ENCODE data around the gene AGAP2. TPM values are rescaled to one million over a fixed set of nuclear protein-coding genes. Genes with fewer than 3 reads are reported as not detected.
A peak's percentile ranks its signal among the peaks of the same experiment; 100 is the strongest.

AGAP2 gene
- total RNA-seq, 1 donor from 2014 or later, result 33.4 TPM

DNA sequence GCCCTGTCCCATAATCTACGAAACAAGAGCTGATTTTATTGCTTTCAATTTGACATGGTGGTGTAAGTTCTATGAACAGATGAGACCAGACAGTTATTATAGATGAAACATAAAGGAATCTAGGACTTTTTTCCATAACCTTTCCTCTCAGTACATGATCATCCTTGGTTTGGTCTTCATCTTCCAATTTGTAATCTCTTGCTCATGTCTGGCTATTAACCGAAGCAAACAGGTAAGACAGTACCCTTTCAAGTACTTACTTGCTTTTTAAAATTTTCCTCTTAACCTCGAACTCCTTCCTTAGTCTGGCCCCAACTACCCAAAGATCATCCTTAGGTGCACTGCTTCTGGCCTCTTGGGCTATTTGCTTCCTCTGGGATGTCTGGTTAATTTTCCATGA, 7.5 kb upstream of the AGAP2 start:
- H3K9me3 Mint-ChIP-seq, result no peaks in the 10 kb centered on the region
- peak overlapping the region; percentile 92 for H3K27ac Mint-ChIP-seq
- H3K36me3 Mint-ChIP-seq (ENCODE audit: low read depth), result peaks cover 33% of the 10 kb centered on the region
- no peak for DNase-seq (ENCODE audit: low spot score)
- peak overlapping the region; percentile 94 for H3K4me3 Mint-ChIP-seq
- intact Hi-C loops (cut with micrococcal nuclease), result no loop called here
- peaks cover 63% of the 10 kb centered on the region for H3K4me1 Mint-ChIP-seq (ENCODE audit: low read depth)
- H3K27me3 Mint-ChIP-seq (ENCODE audit: insufficient read depth), result no peaks in the 10 kb centered on the region

- Mint-ChIP-seq H3K27me3 (ENCODE audit: insufficient read depth) (no peaks in the 10 kb centered on the region), H3K9me3 (no peaks in the 10 kb centered on the region), H3K36me3 (ENCODE audit: low read depth) (peaks cover 29% of the 10 kb centered on the region), H3K4me1 (ENCODE audit: low read depth) (peaks cover 63% of the 10 kb centered on the region), H3K27ac (peak overlapping the region; percentile 92), H3K4me3 (peak overlapping the region; percentile 94)
- no peak for DNase-seq (ENCODE audit: low spot score)
- intact Hi-C loops (cut with micrococcal nuclease), result loop anchor here (2.0 kb wide), 1 partner anchor 199 kb away; the partner anchor contains the start of gene DCTN2
Observed at GRCh38 chr12:57745485-57745881, 6.9 kb upstream of the AGAP2 start.

DNA sequence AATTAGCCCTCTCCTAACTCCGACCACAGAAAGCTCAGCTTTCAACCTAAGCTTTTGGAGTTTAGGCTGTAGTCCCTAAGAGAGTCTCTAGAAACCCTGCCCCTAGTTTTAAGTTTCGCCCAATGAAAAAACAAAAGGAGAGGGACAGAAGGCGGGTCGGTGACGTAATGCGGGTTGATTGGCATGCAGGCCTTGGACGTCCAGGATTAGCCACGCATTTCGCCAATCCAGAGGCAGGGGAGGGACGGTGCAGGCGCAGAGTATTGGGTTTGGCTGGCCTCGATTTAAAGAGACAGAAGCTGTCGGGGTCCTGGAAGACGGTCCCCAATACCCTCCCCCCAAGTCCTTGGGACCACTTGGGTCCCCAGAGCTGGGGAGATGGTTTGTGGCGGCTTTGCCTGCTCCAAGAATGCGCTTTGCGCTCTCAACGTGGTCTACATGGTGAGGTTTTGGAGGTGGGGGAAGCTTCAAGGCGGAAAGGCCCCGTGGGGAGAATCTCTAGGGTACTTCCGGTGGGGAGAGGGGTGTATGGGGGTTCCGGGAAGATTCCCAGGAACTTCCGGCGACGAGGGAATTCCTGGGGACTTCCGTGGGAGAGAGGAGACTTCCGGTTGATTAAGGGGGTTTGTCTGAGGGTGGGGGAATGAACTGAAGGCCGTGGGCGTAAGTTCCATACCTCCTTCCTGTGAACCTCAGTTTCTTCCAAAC, 6.4 kb upstream of the AGAP2 start, which contains the start of gene TSPAN31:
TSPAN31 (plus strand) TSS at position 263 of the 708 bp plus-strand sequence; CDS start at position 379, 116 bp downstream.
- peaks cover 63% of the 10 kb centered on the region for H3K4me1 Mint-ChIP-seq (ENCODE audit: low read depth)
- peak; percentile 90 for DNase-seq (ENCODE audit: low spot score)
- peaks cover 24% of the 10 kb centered on the region for H3K36me3 Mint-ChIP-seq (ENCODE audit: low read depth)

GRCh38 chr12:57744194-57744776, 5.7 kb upstream of the AGAP2 start:
- Mint-ChIP-seq H3K27me3 (ENCODE audit: insufficient read depth) (no peaks in the 10 kb centered on the region), H3K4me1 (ENCODE audit: low read depth) (peaks cover 67% of the 10 kb centered on the region), H3K9me3 (no peaks in the 10 kb centered on the region), H3K27ac (peak overlapping the region; percentile 92), H3K4me3 (peak overlapping the region; percentile 94), H3K36me3 (ENCODE audit: low read depth) (peaks cover 25% of the 10 kb centered on the region)
- peak; percentile 69 for DNase-seq (ENCODE audit: low spot score)
- intact Hi-C loops (cut with micrococcal nuclease), result loop anchor here (1.0 to 5.0 kb wide), 7 partner anchors 8 to 1853 kb away; partner anchors contain the start of genes ARHGAP9, ARHGEF25, CDK4 and DCTN2

More for the DNA sequence above, 6.4 kb upstream of the AGAP2 start, which contains the start of gene TSPAN31:
- H3K9me3 Mint-ChIP-seq, result no peaks in the 10 kb centered on the region
- intact Hi-C loops (cut with micrococcal nuclease), result loop anchor here (1.0 to 5.0 kb wide), 7 partner anchors 7 to 1852 kb away; partner anchors contain the start of genes ARHGAP9, ARHGEF25, CDK4 and DCTN2
- peak within 1 kb of the TSS; percentile 94 for H3K4me3 Mint-ChIP-seq
- peak within 1 kb of the TSS; percentile 92 for H3K27ac Mint-ChIP-seq
- H3K27me3 Mint-ChIP-seq (ENCODE audit: insufficient read depth), result no peaks in the 10 kb centered on the region

DNA sequence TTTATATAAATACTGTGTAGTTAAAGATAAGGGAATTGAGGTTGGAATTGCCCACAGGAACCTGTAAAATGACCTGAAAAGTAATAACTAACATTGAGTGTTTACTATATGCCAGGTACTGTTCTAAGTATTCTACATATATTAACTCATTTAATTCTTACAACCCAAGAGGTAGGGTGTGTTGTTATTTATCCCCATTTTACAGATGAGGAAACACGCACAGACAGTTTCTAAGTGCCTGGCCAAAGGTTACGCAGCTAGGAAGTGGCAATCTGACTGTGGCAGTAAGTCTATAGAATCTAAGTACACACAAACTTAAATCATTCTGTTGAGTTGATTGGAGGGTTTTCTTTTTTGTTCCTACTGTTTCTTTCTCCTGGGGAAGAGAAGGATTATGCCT, 5.2 kb upstream of the AGAP2 start:
- intact Hi-C loops (cut with micrococcal nuclease), result loop anchor here (1.0 to 5.0 kb wide), 7 partner anchors 9 to 1854 kb away; partner anchors contain the start of genes ARHGAP9, ARHGEF25, CDK4 and DCTN2
- DNase-seq (ENCODE audit: low spot score), result no peak
- Mint-ChIP-seq H3K27me3 (ENCODE audit: insufficient read depth) (no peaks in the 10 kb centered on the region), H3K36me3 (ENCODE audit: low read depth) (peaks cover 25% of the 10 kb centered on the region), H3K4me3 (peak overlapping the region; percentile 94), H3K27ac (peak overlapping the region; percentile 92), H3K4me1 (ENCODE audit: low read depth) (peaks cover 66% of the 10 kb centered on the region), H3K9me3 (no peaks in the 10 kb centered on the region)

- H3K9me3 Mint-ChIP-seq, result no peaks in the 10 kb centered on the region
- intact Hi-C loops (cut with micrococcal nuclease), result loop anchor here (1.0 to 5.0 kb wide), 6 partner anchors 48 to 1855 kb away; partner anchors contain the start of genes ARHGAP9, ARHGEF25, B4GALNT1 and OS9
- peaks cover 63% of the 10 kb centered on the region for H3K4me1 Mint-ChIP-seq (ENCODE audit: low read depth)
Observed at GRCh38 chr12:57741844-57742738, 3.5 kb upstream of the AGAP2 start.

DNA sequence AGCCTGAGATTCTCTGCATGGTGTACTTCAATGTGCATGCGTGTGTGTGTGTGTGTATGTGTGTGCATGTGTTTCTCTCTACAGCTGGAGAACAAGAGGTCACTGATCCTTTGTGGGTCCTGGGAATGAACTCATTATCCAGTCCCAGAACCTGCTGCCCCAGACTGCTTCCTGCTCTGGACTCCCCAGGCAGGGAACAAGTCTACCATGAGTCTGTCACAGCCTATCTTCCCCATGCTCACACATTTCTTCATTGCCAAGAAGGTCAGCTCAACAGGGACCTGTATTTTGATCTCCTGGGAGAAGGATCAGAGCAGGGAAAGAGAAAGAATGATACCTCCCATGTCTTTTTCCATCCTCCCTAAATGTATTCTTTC, 2.9 kb upstream of the AGAP2 start:
- Mint-ChIP-seq H3K27ac (peak overlapping the region; percentile 89), H3K9me3 (no peaks in the 10 kb centered on the region), H3K4me3 (peak overlapping the region; percentile 88), H3K27me3 (ENCODE audit: insufficient read depth) (no peaks in the 10 kb centered on the region), H3K4me1 (ENCODE audit: low read depth) (peaks cover 56% of the 10 kb centered on the region), H3K36me3 (ENCODE audit: low read depth) (peaks cover 13% of the 10 kb centered on the region)
- intact Hi-C loops (cut with micrococcal nuclease), result loop anchor here (5.0 kb wide), 3 partner anchors 129 to 1856 kb away; partner anchors contain the start of genes ARHGAP9, ARHGEF25 and SLC16A7
- DNase-seq (ENCODE audit: low spot score), result no peak

More at GRCh38 chr12:57741844-57742738, 3.5 kb upstream of the AGAP2 start:
- Mint-ChIP-seq H3K36me3 (ENCODE audit: low read depth) (peaks cover 15% of the 10 kb centered on the region), H3K27ac (peak overlapping the region; percentile 89), H3K27me3 (ENCODE audit: insufficient read depth) (no peaks in the 10 kb centered on the region), H3K4me3 (peak overlapping the region; percentile 88)
- DNase-seq (ENCODE audit: low spot score), result peak; percentile 72

DNA sequence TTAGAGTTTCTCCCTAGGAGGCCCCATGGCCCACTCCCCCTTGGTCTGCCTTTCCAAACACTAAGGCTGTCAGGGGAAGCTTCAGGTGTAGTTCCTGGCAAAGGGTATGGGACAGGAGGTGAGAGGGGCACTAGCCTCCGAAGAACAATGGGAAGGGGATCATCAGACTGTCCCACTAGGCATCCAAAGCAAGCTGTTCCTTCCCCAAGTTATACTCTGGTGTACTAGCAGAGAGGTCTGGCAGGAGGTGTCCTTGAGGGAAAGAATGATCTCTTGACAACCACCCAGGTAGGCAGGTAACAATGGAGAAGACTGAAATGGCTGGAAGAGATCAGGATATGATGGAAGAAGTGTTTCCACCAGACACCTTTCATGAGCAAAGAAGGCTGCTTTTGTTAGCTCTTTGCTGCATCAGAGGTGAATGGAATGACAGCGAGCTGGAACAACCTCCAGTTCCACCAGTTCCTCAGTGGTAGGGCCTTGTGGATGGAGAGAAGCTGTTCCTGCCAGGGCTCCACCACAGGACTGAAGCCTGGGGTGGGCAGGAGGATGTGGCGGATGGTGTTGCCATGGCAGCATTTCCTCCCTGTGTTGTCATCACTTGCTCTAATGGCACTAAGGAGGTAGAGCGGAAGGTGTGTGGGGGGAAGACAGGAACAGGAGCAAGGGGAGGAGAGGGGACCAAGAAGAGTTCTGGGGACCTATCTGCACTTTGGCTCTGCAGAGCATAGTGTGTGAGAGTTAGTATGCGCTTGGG, 2.3 kb upstream of the AGAP2 start:
- H3K4me1 Mint-ChIP-seq (ENCODE audit: low read depth), result peaks cover 51% of the 10 kb centered on the region
- intact Hi-C loops (cut with micrococcal nuclease), result loop anchor here (5.0 kb wide), 3 partner anchors 129 to 1856 kb away; partner anchors contain the start of genes ARHGAP9, ARHGEF25 and SLC16A7
- H3K9me3 Mint-ChIP-seq, result no peaks in the 10 kb centered on the region
- peaks cover 14% of the 10 kb centered on the region for H3K36me3 Mint-ChIP-seq (ENCODE audit: low read depth)
- H3K4me3 Mint-ChIP-seq, result peak overlapping the region; percentile 88
- H3K27me3 Mint-ChIP-seq (ENCODE audit: insufficient read depth), result no peaks in the 10 kb centered on the region
- peak; percentile 81 for DNase-seq (ENCODE audit: low spot score)
- H3K27ac Mint-ChIP-seq, result peak overlapping the region; percentile 89

DNA sequence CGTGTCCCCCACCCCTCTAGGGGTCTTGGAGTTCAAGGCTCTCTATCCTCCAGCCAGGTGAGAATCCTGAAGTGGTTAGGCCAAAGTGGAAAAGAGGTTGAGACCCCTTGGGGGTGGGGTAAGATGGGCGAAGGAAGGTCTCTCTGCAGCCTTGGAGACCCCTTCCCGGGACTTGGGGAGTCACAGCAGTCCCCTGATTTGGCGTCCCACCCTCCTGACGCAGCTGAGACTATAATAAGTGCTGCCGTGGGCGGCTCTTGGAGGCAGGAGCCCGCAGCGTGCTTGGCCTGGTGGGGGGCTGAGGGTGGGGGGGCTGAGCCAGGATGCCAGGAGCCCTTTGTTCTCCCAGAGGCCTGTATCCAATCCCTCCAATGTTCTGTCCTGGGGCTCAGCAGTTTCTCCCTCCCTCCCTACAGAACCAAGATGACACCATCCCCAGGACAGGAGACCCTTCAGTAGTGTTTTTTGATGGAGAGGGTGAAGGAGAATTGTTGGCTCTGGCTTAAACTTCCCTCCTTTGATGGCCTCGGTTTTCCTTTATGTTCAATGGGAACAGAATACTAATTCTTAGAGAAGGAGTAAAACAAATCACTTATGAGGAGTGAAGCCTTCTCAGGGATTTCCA, 1.5 kb upstream of the AGAP2 start:
- H3K36me3 Mint-ChIP-seq (ENCODE audit: low read depth), result peaks cover 14% of the 10 kb centered on the region
- DNase-seq (ENCODE audit: low spot score), result no peak
- H3K4me1 Mint-ChIP-seq (ENCODE audit: low read depth), result peaks cover 45% of the 10 kb centered on the region
- H3K27me3 Mint-ChIP-seq (ENCODE audit: insufficient read depth), result no peaks in the 10 kb centered on the region
- no peaks in the 10 kb centered on the region for H3K9me3 Mint-ChIP-seq
- peak overlapping the region; percentile 88 for H3K4me3 Mint-ChIP-seq
- intact Hi-C loops (cut with micrococcal nuclease), result loop anchor here (5.0 kb wide), 3 partner anchors 128 to 1857 kb away; partner anchors contain the start of genes ARHGAP9, ARHGEF25 and SLC16A7
- H3K27ac Mint-ChIP-seq, result peak overlapping the region; percentile 89

DNA sequence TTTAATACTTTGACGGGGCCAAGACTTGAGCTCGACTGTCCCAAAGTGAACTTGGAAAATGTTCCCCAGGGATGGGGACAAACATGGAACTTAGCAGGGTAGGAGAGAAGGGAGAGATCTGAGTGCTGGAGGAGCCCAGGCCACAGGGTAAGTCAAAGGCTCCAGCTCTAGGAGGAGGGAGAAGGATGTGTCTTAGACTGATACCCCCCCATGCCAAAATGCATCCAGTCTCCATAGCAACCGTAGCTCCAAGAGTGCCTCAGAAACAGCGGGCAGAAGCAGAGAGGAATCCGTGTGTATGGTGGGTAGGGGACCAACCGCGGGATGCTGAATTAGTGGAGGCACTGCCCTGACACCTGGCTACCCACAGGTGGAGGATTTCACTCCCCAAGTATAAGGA, 845 bp upstream of the AGAP2 start:
- H3K9me3 Mint-ChIP-seq, result no peaks in the 10 kb centered on the region
- peaks cover 15% of the 10 kb centered on the region for H3K36me3 Mint-ChIP-seq (ENCODE audit: low read depth)
- peak overlapping the region; percentile 70 for H3K27ac Mint-ChIP-seq
- no peak for DNase-seq (ENCODE audit: low spot score)
- H3K4me1 Mint-ChIP-seq (ENCODE audit: low read depth), result peaks cover 39% of the 10 kb centered on the region
- H3K4me3 Mint-ChIP-seq, result peak overlapping the region; percentile 65
- intact Hi-C loops (cut with micrococcal nuclease), result no loop called here
- H3K27me3 Mint-ChIP-seq (ENCODE audit: insufficient read depth), result no peaks in the 10 kb centered on the region

All from activated T-helper 1 cell treated with anti-CD3 and anti-CD28 coated beads, Interleukin-12 subunit alpha, Interleukin-12 subunit beta, Interleukin-2, Interleukin-4 antibody, amounts not matched to agents 30 ng/mL and 10 ng/mL and 1 ng/mL, durations not matched to agents 14 hours and 24 hours and 36 hours (primary cell).